ENCODE results near the gene NELL1. TPM values are rescaled to one million over a fixed set of nuclear protein-coding genes. Genes with fewer than 3 reads are reported as not detected.

Gene NELL1
- total and polyA plus RNA-seq, 10 donors = 0.20 TPM; not detected in 9

DNA sequence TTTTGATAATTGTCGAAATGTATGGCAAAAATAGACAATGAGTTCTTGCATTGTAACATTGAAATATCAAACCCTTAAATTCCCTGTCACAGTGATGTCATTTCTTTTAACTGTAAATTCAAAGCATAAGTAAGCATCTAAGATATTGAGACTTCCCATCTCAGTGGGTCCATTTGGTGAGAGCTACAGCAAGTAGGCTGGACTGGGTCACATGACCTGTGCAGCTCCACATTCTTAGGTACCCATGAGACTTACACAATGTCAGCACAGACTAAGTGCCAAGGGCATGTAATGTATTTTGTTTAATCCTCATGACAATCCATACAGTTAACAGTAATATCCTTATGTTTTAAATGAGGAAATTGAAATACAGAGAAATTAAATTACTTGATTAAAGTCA is 210.7 kb downstream of the NELL1 start:
- 37 to 94% (median 76%) methylated on average over 1 of the region's 1 CpG for WGBS, 5 donors

DNA sequence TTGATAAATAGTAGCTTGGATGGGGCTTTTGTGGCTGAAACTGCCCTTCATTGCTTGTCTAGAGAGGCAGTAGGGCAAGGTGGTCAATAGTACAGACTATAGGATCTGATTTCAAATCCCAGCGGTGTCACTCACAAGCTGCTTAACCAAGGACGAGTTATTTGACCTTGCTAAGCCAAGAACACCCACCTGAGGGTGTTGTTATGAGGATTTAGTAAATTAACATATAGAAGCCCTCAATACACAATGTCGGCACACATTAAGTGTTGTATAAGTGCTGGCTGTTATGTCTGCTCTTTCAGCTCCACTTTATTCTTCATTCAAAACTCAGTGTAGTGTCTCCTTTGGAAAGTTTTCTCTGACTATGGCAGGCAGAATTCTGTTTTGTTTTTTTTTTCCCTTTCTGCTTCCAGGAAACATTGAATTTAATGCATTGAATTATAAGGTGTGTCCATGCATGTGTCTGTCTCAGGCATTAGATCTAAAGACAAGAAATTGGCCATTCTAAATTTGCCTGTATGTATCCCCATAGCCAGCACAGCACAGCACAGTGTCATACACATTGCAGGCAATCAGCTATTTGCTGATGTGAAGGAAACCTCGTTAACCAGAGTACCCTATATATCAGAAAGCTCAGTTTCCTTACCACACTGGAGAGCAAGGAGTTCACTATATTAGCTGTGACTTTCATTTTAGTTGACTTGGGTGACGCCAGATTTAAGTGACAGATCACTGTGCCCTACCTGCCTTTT is 212.1 kb downstream of the NELL1 start:
- TF ChIP-seq, protein P1, sequence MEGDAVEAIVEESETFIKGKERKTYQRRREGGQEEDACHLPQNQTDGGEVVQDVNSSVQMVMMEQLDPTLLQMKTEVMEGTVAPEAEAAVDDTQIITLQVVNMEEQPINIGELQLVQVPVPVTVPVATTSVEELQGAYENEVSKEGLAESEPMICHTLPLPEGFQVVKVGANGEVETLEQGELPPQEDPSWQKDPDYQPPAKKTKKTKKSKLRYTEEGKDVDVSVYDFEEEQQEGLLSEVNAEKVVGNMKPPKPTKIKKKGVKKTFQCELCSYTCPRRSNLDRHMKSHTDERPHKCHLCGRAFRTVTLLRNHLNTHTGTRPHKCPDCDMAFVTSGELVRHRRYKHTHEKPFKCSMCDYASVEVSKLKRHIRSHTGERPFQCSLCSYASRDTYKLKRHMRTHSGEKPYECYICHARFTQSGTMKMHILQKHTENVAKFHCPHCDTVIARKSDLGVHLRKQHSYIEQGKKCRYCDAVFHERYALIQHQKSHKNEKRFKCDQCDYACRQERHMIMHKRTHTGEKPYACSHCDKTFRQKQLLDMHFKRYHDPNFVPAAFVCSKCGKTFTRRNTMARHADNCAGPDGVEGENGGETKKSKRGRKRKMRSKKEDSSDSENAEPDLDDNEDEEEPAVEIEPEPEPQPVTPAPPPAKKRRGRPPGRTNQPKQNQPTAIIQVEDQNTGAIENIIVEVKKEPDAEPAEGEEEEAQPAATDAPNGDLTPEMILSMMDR (IDR thresholded peaks at IDR 0.05 in 8 of 11, conservative IDR thresholded peaks at IDR 0.05 in 3 of 11) = no peak
- TF ChIP-seq POLR2AphosphoS5 (IDR thresholded peaks at IDR 0.05) (no peak), POLR2A (IDR thresholded peaks at IDR 0.05) (no peak)
- Histone ChIP-seq H3K9me3 (no peaks in the 10 kb centered on the region), H3K4me1 (no peaks in the 10 kb centered on the region), H3K27ac (no peak overlapping the region), H3K4me3 (no peak overlapping the region), H3K27me3 (replicated peaks in 1 of 7) (no peaks in the 10 kb centered on the region), H3K36me3 (no peaks in the 10 kb centered on the region)
- intact Hi-C loops (cut with DNase I; ENCODE audit: low total_unique reads) = no loop called here
- DNase-seq = no peak
- WGBS, 5 donors = 41 to 53% (median 46%) methylated on average over 5 of the region's 5 CpGs

More for the DNA sequence above, 210.7 kb downstream of the NELL1 start:
- Histone ChIP-seq H3K4me1 (no peaks in the 10 kb centered on the region), H3K27ac (no peak overlapping the region), H3K36me3 (no peaks in the 10 kb centered on the region), H3K4me3 (no peak overlapping the region), H3K27me3 (replicated peaks in 1 of 7) (no peaks in the 10 kb centered on the region), H3K9me3 (no peaks in the 10 kb centered on the region)
- intact Hi-C loops (cut with DNase I; ENCODE audit: low total_unique reads) = no loop called here
- TF ChIP-seq POLR2A (IDR thresholded peaks at IDR 0.05) = no peak
- TF ChIP-seq, protein P1 (IDR thresholded peaks at IDR 0.05 in 8 of 11, conservative IDR thresholded peaks at IDR 0.05 in 3 of 11) = no peak
- no peak for TF ChIP-seq POLR2AphosphoS5 (IDR thresholded peaks at IDR 0.05)
- no peak for DNase-seq

DNA sequence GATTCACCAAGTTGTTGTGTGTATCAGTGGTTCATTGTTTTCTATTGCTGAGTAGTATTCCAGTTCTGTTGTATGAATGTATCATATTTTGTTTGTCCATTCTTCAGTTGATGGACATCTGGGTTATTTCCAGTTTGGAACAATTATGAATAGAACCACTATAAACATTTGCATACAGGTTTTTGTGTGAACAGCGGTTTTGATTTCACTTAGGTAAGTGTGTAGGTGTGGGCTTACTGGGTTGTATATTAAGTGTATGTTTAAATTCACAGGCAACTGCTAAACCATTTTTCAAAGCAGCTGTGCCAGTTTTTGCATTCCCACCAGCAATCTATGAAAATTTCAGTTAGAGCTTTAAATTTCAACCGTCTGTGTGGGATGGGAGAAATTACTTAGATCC is 217.8 kb downstream of the NELL1 start:
- 73 to 91% (median 80%) methylated on average over 2 of the region's 2 CpGs for WGBS, 5 donors
- no peak for DNase-seq
- intact Hi-C loops (cut with DNase I; ENCODE audit: low total_unique reads) = no loop called here
- H3K27me3 ChIP-seq (replicated peaks in 1 of 7) = no peaks in the 10 kb centered on the region
- no peaks in the 10 kb centered on the region for H3K9me3 ChIP-seq
- H3K27ac ChIP-seq = no peak overlapping the region
- no peaks in the 10 kb centered on the region for H3K36me3 ChIP-seq
- H3K4me1 ChIP-seq = no peaks in the 10 kb centered on the region
- H3K4me3 ChIP-seq = no peak overlapping the region
- TF ChIP-seq POLR2AphosphoS5 (IDR thresholded peaks at IDR 0.05) (no peak), POLR2A (IDR thresholded peaks at IDR 0.05) (no peak)
- TF ChIP-seq, protein P1 (IDR thresholded peaks at IDR 0.05 in 8 of 11, conservative IDR thresholded peaks at IDR 0.05 in 3 of 11) = no peak

GRCh38 chr11:20894296-20894695 is 224.9 kb downstream of the NELL1 start:
- Histone ChIP-seq H3K4me1 (no peaks in the 10 kb centered on the region), H3K36me3 (no peaks in the 10 kb centered on the region), H3K27me3 (replicated peaks in 1 of 7) (no peaks in the 10 kb centered on the region), H3K4me3 (no peak overlapping the region), H3K27ac (no peak overlapping the region), H3K9me3 (peaks cover 0 to 18% (median 1%) of the 10 kb centered on the region in 8 donors)
- TF ChIP-seq POLR2A (IDR thresholded peaks at IDR 0.05) (no peak), POLR2AphosphoS5 (IDR thresholded peaks at IDR 0.05) (no peak)
- TF ChIP-seq, protein P1 (IDR thresholded peaks at IDR 0.05 in 8 of 11, conservative IDR thresholded peaks at IDR 0.05 in 3 of 11) = no peak
- intact Hi-C loops (cut with DNase I; ENCODE audit: low total_unique reads) = no loop called here
- DNase-seq = no peak

Data from spleen (tissue), 11 donors.